NCI-H69 (cell line): Measurements from ENCODE around the gene PARP8.
"Not testable (repeated sequence)": the region's sequence is repeated elsewhere in the genome, so short reads cannot be mapped to it uniquely, and the experiment has no call there.

Experiments
- DNase-seq: peaks from one replicate; lab custom pipeline; 2025; lab: John Stamatoyannopoulos, UW

Gene PARP8, protein sequence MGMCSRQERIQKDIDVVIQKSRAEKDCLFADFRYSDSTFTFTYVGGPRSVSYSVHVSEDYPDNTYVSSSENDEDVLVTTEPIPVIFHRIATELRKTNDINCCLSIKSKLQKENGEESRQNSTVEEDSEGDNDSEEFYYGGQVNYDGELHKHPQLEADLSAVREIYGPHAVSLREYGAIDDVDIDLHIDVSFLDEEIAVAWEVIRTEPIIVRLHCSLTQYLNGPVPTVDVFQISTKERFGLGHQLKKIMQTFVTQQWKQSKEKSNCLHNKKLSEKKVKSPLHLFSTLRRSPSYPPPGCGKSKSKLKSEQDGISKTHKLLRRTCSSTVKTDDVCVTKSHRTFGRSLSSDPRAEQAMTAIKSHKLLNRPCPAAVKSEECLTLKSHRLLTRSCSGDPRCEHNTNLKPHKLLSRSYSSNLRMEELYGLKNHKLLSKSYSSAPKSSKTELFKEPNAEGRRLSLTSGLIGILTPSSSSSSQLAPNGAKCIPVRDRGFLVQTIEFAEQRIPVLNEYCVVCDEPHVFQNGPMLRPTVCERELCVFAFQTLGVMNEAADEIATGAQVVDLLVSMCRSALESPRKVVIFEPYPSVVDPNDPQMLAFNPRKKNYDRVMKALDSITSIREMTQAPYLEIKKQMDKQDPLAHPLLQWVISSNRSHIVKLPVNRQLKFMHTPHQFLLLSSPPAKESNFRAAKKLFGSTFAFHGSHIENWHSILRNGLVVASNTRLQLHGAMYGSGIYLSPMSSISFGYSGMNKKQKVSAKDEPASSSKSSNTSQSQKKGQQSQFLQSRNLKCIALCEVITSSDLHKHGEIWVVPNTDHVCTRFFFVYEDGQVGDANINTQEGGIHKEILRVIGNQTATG

DNA sequence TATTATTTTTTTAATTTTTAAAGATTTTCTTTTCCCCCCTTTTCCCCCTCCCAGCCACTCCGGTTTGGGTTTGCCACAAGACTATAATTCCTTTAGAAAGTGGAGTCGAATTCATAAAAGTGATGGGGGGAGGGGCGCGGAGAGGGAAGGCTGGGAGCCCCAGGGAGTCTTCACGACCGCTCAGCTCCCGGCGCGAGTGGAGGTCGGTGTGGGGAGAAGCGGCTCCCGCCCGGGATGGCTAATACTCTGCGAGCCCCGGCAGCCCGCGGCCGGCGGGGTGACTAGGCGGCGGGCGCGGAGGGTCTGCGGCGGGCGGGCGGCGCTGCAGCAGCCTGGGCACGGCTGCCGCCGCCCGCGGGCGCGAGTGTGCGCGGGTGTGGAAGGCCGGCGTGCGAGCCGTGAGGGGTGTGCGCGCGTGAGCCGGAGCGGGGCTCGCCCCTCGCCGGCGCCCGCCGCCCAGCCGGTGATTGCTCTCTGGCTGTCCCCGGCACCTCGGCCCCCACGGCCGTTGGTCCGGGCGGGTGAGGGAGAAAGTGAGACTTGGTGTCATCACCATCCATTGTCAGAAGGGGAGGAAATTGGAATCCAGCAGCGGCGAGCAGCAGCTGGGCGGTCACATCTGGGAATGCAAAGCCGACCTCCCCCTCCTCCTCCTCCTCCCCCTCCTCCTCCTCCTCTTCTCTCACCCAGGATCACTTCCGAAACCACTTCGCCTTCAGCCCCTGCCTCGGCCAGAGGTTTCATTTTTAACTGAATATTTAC is at the start of gene PARP8:
TSS of gene PARP8 (plus strand) at position 377 of the 762 bp plus-strand sequence. CDS start 459 bp downstream, outside the sequence.
- DNase-seq, result peak; percentile 39

DNA sequence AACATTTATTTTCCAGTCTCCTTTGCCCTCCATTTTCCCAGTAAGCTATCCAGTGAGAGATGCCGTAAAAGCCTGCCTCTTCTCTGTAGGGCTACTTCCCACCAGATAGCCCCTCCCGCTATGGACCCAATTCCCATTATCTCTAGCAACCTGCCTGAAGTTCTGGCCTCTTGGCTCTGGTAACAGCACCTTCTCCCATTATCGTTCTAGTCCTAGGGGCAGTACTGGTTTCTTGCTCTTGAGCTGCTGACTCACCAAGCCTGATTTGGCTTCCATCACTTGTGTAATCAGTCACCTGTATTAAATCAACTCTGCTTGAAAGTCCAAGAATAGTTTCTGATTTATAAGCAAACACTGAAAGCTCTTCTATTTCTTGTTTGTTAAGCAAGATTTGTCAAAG is 42.8 kb upstream of the PARP8 start:
- DNase-seq, result no peak

DNA sequence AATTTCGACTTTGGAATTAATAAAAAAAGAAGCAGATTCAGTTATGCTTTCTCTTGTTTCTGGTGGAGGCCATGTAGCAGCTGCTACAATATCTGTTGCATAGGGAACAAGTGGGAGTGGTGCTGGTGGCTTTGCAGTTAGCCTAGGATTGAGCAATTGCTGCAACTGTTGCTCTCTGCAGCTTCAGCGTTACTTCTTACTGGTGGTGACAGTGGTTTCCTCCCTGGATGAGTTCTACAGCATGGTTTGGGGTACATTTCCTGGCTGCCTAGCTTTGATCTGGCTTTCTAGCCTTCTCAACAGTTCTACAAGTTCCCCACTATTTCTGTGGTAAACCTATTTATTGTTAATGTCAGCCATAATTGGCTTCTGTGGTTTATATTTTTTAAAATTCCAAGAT is 31.6 kb upstream of the PARP8 start:
- not testable (repeated sequence) for DNase-seq

GRCh38 chr5:50637576-50637975 is 28.9 kb upstream of the PARP8 start:
- DNase-seq, result not testable (repeated sequence)

DNA sequence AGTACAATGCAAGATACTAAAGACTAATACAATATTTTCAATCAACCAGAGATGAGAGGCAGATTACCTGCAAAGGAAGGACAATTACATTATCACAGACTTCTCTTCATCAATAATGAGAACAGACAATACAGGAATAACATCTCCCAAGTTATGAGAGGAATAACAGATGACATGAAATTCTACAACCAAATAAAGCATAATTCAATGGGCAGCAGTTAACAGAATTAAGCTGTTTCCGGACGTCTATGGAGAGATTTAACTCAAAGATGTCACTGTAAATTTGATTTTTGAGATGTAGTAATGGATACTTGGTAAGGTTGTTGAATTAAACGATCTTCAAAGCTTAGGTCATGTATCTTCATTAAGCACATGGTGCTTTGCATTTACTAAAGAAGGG is 19.8 kb upstream of the PARP8 start:
- DNase-seq, result no peak

GRCh38 chr5:50647726-50648125 is 18.7 kb upstream of the PARP8 start:
- no peak for DNase-seq

DNA sequence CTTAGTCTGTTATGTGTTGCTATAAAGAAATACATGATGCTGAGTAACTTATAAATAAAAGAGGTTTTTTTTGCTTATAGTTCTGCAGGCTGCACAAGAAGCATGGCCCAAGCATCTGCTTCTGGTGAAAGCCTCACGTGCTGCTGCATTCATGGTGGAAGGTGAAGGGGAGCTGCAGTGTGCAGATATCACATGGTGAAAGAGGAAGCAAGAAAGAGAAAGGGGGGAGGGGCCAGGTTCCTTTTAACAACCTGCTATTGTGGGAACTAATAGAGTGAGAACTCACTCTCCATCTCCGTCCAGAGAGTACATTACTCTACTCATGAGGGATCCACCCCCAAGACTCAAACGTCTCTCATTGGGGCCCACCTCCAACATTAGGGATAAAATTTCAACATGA is 12.5 kb upstream of the PARP8 start:
- no peak for DNase-seq

DNA sequence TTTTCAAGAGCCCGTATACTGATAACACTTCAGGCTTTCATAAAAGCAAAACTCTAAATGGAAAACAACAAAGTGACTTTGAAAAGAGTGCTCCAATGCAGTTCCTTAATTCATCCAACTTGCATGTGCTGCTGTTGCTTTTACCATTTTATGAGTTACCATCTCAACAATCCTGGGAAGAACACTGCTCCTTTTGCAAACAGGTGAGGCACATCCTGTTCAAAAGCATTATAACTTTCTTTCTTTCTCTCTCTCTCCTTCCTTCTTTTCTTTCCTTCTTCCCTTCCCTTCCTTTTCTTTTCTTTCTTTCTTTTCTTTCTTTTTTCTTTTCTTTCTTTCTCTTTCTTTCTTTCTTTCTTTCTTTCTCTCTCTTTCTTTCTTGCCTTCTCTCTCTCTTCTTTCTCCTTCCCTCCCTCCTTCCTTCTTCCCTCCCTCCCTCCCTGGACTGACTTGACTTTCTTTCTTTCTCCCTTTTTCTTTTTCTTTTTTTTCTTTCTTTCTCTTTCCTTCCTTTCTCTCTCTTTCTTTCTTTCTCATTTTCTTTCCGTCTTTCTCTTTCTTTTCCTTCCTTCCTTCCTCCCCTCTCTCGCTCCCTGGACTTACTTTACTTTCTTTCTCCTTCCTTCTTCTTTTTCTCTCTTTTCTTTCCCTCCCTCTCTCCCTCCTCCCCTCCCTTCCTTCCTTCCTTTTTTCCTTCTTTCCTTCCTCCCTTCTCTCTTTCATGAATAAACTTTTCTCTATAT is 11.2 kb upstream of the PARP8 start:
- no peak for DNase-seq

GRCh38 chr5:50655810-50656205 is 10.6 kb upstream of the PARP8 start:
- no peak for DNase-seq

DNA sequence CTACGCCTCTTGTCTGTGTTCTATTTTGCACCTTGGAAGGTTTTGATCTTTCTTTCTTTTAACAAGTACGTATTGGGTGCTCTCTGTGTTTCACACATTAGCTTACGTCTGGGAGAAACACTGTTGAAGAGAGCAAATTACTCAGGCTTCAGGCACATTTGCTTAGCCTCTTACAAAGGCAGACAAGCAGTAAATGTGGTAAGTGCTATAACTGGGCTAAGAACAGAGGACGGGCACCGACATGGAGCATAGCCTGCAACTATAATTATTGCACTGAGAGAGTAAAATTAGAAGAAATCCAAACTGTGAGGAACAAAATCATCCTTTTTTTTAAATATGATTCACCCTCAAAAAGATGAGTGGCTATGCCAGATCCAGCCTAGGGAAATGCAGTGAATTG is 9.4 kb upstream of the PARP8 start:
- no peak for DNase-seq

- no peak for DNase-seq
These were observed 8.2 kb upstream of the PARP8 start for GRCh38 chr5:50658246-50658645.

DNA sequence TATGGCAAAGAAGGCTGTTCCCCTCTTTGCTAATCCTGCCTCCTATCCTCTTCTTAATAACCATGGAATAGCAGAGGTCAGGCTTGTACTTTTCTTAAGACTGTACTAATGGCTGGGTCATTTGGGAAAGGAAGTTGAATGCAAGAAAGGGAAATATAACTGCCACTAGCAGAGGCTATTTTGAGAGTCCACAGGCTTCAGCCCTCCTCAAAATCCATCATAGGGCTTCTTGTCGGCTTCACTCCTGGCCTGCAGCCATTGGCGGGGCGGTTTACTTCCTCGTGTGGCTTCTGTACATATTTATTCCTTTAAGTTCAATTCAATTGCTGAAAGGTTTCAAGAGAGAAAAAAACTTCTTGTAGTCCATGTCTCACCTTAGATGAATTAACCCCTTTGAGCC is 2.8 kb upstream of the PARP8 start:
- DNase-seq, result no peak

DNA sequence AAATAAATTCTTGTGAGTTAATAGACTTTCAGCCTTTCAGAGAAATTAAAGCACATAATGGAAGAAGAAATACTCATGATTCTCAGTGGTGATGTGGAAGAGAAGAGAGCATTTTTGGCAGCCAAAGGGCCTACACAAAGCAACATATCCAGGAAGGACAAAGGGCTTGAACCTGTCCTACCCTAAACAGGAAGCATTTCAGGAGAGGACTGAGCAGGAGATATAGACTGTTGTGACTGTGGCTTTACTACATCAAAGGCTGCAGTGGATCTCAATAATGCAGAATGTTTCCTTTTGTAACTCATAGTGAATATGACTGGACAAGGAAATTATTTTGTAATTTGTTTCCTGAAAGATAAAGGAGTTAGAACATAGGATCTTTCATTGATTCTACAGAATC is 1.3 kb upstream of the PARP8 start:
- no peak for DNase-seq

- not testable (repeated sequence) for DNase-seq
These were observed 655 bp upstream of the PARP8 start for GRCh38 chr5:50665761-50666202.

GRCh38 chr5:50667023-50667652 is 701 bp downstream of the PARP8 start:
- peak; percentile 65 for DNase-seq

- peak; percentile 65 for DNase-seq
These were observed 1.5 kb downstream of the PARP8 start for GRCh38 chr5:50667653-50668595.

GRCh38 chr5:50668636-50669035 is 2.2 kb downstream of the PARP8 start:
- not testable (repeated sequence) for DNase-seq

DNA sequence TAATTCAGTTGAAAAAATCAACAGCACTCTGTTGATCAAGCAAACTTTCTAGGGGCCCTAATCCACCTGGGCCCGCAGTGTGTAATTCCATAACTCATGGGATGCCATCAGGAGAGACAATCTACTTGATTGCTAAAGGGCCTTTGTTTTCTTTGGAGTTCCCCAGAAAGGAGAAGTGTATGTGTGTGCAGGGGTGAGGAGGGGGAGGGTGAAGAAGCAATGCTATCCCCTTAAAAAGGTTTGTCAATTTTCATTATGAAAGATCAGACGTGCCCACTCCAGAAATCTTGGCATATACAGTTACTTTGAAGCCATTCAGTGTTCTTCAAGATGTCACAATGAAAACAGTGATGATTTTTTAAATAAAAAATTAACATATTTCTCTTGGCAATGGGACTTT is 6.2 kb downstream of the PARP8 start:
- no peak for DNase-seq

DNA sequence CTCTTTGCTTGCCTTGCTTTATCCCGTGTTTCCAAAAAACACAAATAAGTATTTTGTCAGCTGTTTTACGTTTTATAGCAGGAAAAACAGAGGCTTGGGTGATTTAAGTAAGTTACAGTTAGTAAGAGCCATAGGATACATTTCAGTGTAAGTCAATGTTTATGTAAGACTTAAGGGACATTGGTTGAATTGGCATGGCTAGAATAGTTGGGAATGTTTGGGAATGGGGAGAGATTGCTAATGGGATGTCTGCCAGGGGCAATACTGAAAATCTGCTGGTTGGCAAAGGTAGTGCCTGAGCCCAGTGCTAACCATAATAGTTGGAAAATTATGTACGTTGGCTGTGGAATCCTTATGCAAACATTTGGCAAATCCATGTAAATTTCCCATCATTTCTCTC is 7.0 kb downstream of the PARP8 start:
- not testable (repeated sequence) for DNase-seq

DNA sequence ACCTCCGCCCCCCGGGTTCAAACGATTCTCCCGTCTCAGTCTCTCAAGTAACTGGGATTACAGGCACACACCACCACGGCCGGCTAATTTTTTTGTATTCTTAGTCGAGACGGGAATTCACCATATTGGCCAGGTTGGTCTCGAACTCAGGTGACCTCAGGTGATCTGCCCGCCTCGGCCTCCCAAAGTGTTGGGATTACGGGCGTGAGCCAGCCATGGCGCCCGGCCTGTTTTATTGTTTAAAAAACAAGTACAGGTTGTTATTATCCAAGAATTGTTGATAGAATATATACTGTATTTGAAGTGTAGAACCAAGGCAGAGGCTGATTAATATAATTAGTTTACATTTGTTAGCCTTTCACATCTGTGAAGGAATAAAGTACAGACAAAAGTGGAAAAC is 8.9 kb downstream of the PARP8 start:
- no peak for DNase-seq
